GM10248 (cell line): ENCODE measurements around the gene C3orf85.

ENCODE experiments used
- CTCF ChIA-PET: fragments of 300-600 bp; sonication (Branson Sonifier 250); formaldehyde crosslinking; extraction: SDS; loops from one replicate; lab custom pipeline; 2021; ENCODE audit warnings: antibody characterized with exemption; lab: Yijun Ruan, JAX
- POLR2A ChIA-PET: fragments of 350-650 bp; sonication (Branson Sonifier 250); formaldehyde crosslinking; extraction: SDS; loops from one replicate; lab custom pipeline; 2020; ENCODE audit warnings: antibody characterized with exemption; lab: Yijun Ruan, JAX
- DNase-seq: peaks from one replicate; pipeline ENCODE4 v3.0.0; 2012; ENCODE audit errors: extremely low spot score
- TF ChIP-seq, protein P1 (sequence below): IDR thresholded peaks from 2 replicates; pipeline ENCODE4 v1.5.1; 2012; ENCODE audit warnings: mild to moderate bottlenecking, low read depth; ENCODE audit errors: extremely low read depth, missing control alignments, control extremely low read depth

C3orf85 gene

DNA sequence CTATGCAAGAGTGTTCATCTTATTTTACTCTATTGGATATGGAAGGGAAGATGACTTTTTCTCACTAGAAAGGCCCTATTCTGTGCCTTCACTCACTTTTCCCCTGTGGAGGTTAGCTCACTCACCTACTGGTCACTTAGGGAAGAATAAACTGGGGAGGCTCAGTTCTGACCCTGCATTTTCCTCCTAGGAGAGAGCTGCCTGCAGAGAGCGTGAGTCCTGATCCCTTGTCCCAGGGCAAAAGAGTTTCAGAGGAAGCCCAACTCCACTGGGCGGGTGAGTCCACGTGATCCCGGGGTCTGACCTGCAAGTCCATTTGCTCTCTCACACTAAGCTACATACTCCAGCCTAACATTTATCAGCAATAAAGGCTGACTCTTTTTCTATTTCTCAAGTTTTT is 26.9 kb upstream of the C3orf85 start:
- POLR2A ChIA-PET: no interaction called here
- no peak for DNase-seq
- CTCF ChIA-PET: no interaction called here
- TF ChIP-seq, protein P1, sequence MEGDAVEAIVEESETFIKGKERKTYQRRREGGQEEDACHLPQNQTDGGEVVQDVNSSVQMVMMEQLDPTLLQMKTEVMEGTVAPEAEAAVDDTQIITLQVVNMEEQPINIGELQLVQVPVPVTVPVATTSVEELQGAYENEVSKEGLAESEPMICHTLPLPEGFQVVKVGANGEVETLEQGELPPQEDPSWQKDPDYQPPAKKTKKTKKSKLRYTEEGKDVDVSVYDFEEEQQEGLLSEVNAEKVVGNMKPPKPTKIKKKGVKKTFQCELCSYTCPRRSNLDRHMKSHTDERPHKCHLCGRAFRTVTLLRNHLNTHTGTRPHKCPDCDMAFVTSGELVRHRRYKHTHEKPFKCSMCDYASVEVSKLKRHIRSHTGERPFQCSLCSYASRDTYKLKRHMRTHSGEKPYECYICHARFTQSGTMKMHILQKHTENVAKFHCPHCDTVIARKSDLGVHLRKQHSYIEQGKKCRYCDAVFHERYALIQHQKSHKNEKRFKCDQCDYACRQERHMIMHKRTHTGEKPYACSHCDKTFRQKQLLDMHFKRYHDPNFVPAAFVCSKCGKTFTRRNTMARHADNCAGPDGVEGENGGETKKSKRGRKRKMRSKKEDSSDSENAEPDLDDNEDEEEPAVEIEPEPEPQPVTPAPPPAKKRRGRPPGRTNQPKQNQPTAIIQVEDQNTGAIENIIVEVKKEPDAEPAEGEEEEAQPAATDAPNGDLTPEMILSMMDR: no peak

DNA sequence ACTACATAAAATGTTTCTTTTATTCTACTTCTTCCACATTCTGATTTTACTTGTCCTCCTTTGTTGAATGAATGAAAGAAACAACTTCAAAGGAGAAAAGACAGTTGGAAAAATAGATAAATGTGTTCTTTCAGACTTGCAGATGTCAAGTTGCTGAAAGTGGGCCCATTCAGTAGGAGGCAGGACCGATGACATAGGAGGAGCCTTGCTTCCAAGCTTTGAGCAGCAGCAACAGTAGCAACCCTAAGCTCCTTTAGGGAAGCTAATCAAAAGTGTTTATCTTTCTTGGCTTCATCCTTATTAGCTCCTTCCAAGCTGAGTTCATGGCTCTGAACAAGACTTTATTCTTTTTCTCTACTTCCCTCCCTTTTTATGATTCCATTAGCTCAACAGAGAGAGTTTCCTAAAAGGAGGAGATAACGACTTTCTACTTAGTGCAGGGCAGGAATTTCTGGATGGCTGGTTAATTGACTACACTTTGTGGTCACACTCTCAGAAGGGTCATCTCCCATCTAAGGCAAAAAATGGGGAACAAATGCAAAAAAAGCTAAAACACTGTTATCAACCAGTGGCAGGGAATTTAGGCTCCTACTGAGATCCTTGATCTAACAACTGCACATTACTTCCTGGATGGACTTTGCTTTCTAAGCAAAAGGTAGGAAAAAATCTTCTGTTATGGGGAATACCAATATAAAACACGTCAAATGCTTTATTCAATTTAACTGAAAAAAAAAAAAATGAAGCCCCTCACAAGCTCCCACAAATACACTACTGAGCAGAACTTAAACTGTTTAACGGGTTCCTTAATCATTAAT is 23.4 kb upstream of the C3orf85 start:
- TF ChIP-seq, protein P1: no peak
- DNase-seq: no peak
- ChIA-PET POLR2A (no interaction called here), CTCF (interaction anchor here (1.1 to 2.7 kb wide), 5 partner anchors 10 to 198 kb away, joined by 3 to 9 read pairs (median 5); no protein-coding TSS in a partner anchor)

DNA sequence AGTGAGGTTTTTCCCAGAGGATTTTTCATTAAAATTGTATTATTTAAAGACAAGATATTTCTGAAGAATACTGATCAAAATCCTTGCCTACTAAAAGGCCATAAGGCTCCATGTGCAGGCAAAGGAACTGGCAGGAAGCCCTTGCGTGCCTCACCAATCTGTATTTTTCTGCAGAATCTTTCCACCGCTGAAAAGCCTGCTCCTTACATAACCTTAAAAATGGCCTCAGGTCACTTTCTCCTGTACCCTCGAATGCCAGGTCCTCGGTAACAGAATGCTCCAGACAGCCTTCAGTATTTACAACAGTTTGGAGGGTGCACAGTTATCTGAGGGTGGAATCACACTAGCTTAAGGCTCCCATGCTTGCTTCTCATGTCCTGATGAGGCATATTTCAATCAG is 21.8 kb upstream of the C3orf85 start:
- CTCF ChIA-PET: no interaction called here
- no peak for DNase-seq
- TF ChIP-seq, protein P1: no peak
- POLR2A ChIA-PET: no interaction called here

DNA sequence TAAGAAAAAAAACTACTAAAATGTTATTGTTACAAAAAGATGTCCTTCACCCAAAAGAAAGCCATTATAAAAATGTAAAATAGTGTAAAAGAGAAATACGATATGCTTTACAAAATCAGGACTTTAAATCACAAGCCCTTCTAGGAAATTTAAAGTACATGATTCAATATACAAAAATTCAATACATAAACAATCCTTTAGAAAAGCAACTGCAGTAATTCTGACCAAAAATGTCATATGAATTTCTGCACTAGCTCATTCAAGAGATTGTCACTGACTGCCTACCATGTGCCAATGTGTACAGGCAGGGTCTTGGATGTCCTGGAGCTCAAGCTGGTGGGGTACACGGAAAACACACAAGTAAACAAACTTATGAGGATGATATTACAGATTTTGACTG is 21.1 kb upstream of the C3orf85 start:
- no peak for DNase-seq
- ChIA-PET CTCF (interaction anchor here (1.2 to 1.4 kb wide), 2 partner anchors 18 to 30 kb away, joined by 3 to 4 read pairs; no protein-coding TSS in a partner anchor), POLR2A (no interaction called here)
- TF ChIP-seq, protein P1: no peak

DNA sequence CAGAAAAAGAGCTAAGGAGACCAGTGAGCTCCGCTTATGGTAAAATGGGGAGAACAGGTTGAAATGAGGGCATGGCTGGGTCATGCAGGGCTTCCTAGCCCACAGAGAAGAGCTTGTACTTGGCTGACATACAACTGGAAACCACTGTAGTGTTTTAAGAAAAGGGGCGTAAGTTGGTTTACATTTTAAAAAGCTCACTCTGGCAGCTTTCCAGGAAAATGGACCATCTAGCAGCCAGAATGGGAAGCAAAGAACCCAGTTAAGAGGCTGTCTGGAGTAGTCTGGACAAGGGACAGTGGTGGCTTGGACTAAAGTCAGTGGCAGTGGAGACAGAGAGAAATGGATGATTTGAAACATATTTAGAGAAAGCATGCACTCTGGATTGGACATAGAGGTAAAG is 20.5 kb upstream of the C3orf85 start:
- TF ChIP-seq, protein P1: no peak
- no peak for DNase-seq
- CTCF ChIA-PET: interaction anchor here (1.2 to 1.4 kb wide), 3 partner anchors 18 to 31 kb away, joined by 3 to 4 read pairs (median 3); no protein-coding TSS in a partner anchor
- POLR2A ChIA-PET: no interaction called here

DNA sequence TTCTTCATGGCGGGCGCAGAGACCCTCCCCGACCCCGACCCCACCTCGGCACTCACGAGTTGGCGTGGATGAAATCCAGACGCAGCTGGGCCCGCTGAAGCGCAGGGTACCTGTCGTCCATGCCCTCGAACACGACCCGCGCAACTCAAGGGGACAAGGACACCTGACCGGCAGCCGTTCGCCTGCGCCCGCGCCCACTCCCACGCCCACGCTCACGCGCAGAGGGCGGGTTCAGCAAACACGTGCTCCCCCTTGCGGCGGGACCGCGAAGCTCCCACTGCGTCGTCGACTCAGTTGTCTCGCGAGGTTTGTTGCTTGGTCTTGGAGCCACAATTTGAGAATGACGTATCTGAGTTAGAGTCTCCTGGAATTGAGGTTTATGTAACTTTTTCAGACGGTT is 18.6 kb upstream of the C3orf85 start, which contains the start of gene MORC1:
TSS of gene MORC1 (minus strand) at position 196 of the 400 bp plus-strand sequence. CDS start at position 121, 75 bp downstream.
- POLR2A ChIA-PET: no interaction called here
- CTCF ChIA-PET: no interaction called here
- DNase-seq: no peak
- TF ChIP-seq, protein P1: no peak
